BLaER1 treated with 17β-estradiol and CSF1 and Interleukin-3, amounts not matched to agents 10 nM and 100 nM (cell line): ENCODE results near the gene IFI16.

Source experiments
- H3K27ac ChIP-seq, 11 experiments: shearing (Covaris generic); formaldehyde crosslinking; 2 replicates each; pipeline ENCODE4 v1.8.1; 2022
- H3K27me3 ChIP-seq, 11 experiments: shearing (Covaris generic); formaldehyde crosslinking; 2 replicates each; pipeline ENCODE4 v1.8.1; 2022
- H3K36me3 ChIP-seq, 11 experiments: shearing (Covaris generic); formaldehyde crosslinking; 2 replicates each; pipeline ENCODE4 v1.8.1; 2022
- H3K4me1 ChIP-seq, 10 experiments: shearing (Covaris generic); formaldehyde crosslinking; 2 replicates each; pipeline ENCODE4 v1.8.1; 2022
- H3K4me2 ChIP-seq, 11 experiments: shearing (Covaris generic); formaldehyde crosslinking; 2 replicates each; pipeline ENCODE4 v1.8.1; 2022
- H3K4me3 ChIP-seq, 10 experiments: shearing (Covaris generic); formaldehyde crosslinking; 2 replicates each; pipeline ENCODE4 v1.8.1; 2022
- H3K9ac ChIP-seq, 11 experiments: shearing (Covaris generic); formaldehyde crosslinking; 2 replicates each; pipeline ENCODE4 v1.8.1; 2022
- H3K9me3 ChIP-seq, 11 experiments: shearing (Covaris generic); formaldehyde crosslinking; replicated peaks in 1 of 11; 2 replicates each; pipeline ENCODE4 v1.8.1; 2022
- H4K20me1 ChIP-seq, 11 experiments: shearing (Covaris generic); formaldehyde crosslinking; 2 replicates each; pipeline ENCODE4 v1.8.1; 2022
- Cebpa-rat ChIP-seq, 11 experiments: shearing (Covaris generic); IDR thresholded peaks; 2 replicates each; pipeline ENCODE4 v1.8.1; 2022

IFI16 gene

GRCh38 chr1:158984386-158984785 is 25.3 kb upstream of the IFI16 start:
- no peaks in the 10 kb centered on the region for H3K36me3 ChIP-seq
- H3K4me2 ChIP-seq = no peak overlapping the region
- no peaks in the 10 kb centered on the region for H4K20me1 ChIP-seq
- no peak for TF ChIP-seq Cebpa-rat (IDR thresholded peaks at IDR 0.05)
- no peak overlapping the region for H3K27ac ChIP-seq
- no peaks in the 10 kb centered on the region for H3K27me3 ChIP-seq
- H3K9ac ChIP-seq = no peak overlapping the region
- no peaks in the 10 kb centered on the region for H3K4me1 ChIP-seq
- peaks cover 20 to 56% (median 32%) of the 10 kb centered on the region in 11 experiments for H3K9me3 ChIP-seq
- no peak overlapping the region for H3K4me3 ChIP-seq

- no peaks in the 10 kb centered on the region for H3K4me1 ChIP-seq
- no peaks in the 10 kb centered on the region for H3K36me3 ChIP-seq
- no peaks in the 10 kb centered on the region for H4K20me1 ChIP-seq
- no peaks in the 10 kb centered on the region for H3K27me3 ChIP-seq
- peaks cover 0 to 43% (median 20%) of the 10 kb centered on the region in 11 experiments; a peak in 14 of 22 replicates for H3K9me3 ChIP-seq
- H3K9ac ChIP-seq = no peak overlapping the region
- no peak for TF ChIP-seq Cebpa-rat (IDR thresholded peaks at IDR 0.05)
- no peak overlapping the region for H3K4me3 ChIP-seq
- H3K4me2 ChIP-seq = no peak overlapping the region
- H3K27ac ChIP-seq = no peak overlapping the region
These were observed 20.3 kb upstream of the IFI16 start for GRCh38 chr1:158989424-158989823.

GRCh38 chr1:158992787-158993312 is 16.9 kb upstream of the IFI16 start:
- no peaks in the 10 kb centered on the region for H3K36me3 ChIP-seq
- H4K20me1 ChIP-seq = no peaks in the 10 kb centered on the region
- H3K4me1 ChIP-seq = no peaks in the 10 kb centered on the region
- H3K4me3 ChIP-seq = no peak overlapping the region
- H3K27ac ChIP-seq = no peak overlapping the region
- H3K9me3 ChIP-seq = peaks cover 0 to 35% (median 13%) of the 10 kb centered on the region in 11 experiments; a peak in 15 of 22 replicates
- no peak overlapping the region for H3K9ac ChIP-seq
- no peak for TF ChIP-seq Cebpa-rat (IDR thresholded peaks at IDR 0.05)
- H3K4me2 ChIP-seq = no peak overlapping the region
- H3K27me3 ChIP-seq = no peaks in the 10 kb centered on the region

GRCh38 chr1:158996998-158997397 is 12.7 kb upstream of the IFI16 start:
- Histone ChIP-seq H3K27me3 (no peaks in the 10 kb centered on the region), H3K4me1 (peaks cover 5 to 40% (median 14%) of the 10 kb centered on the region in 10 experiments; a peak in 17 of 20 replicates), H3K4me3 (no peak overlapping the region), H3K9me3 (peaks cover 0 to 25% (median 13%) of the 10 kb centered on the region in 11 experiments; a peak in 15 of 22 replicates), H3K36me3 (no peaks in the 10 kb centered on the region), H3K9ac (no peak overlapping the region), H3K27ac (no peak overlapping the region), H4K20me1 (no peaks in the 10 kb centered on the region), H3K4me2 (no peak overlapping the region)
- no peak for TF ChIP-seq Cebpa-rat (IDR thresholded peaks at IDR 0.05)

DNA sequence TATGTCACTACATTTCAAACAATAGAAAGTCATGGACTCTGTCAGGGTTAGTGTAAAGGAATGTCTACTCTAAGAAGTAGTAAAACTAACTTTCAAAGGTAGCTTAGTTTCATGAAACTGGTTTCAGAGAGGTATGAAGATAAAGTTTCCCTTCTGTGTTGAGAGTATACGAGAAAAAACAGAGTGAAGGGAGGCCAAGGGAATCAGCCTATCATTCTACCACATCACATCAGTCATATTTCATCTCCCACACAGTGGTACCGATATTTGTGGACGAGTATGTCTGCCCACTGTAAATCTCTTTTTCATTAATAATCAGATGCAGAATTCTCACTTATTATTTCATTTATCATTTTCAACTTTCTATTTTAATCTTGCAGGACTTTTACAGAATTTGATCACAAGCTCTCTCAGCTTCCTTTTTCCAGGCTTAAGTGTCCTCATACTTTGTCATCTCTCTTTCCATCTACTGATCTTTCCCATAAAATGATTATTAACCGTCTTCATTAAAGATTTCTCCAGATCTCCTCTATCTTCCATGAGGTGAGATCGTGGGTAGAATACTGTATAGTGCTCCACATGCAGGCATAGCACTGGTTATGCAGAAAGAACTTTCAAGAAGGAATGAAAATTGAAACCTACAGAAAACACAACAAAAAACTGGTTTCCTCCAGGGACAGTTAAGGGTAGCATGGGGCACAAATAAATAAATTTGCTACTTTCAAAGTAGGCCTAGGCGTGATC is 11.5 kb upstream of the IFI16 start:
- H3K4me3 ChIP-seq = no peak overlapping the region
- peaks cover 0 to 17% (median 12%) of the 10 kb centered on the region in 11 experiments; a peak in 14 of 22 replicates for H3K9me3 ChIP-seq
- no peaks in the 10 kb centered on the region for H3K27me3 ChIP-seq
- H3K27ac ChIP-seq = no peak overlapping the region
- peak overlapping the region in 4 of 11 experiments; percentile 22 to 75 (median 56); a peak in 6 of 22 replicates for H3K4me2 ChIP-seq
- H3K36me3 ChIP-seq = no peaks in the 10 kb centered on the region
- TF ChIP-seq Cebpa-rat (IDR thresholded peaks at IDR 0.05) = no peak
- H4K20me1 ChIP-seq = no peaks in the 10 kb centered on the region
- H3K9ac ChIP-seq = no peak overlapping the region
- peaks cover 5 to 52% (median 14%) of the 10 kb centered on the region in 10 experiments; a peak in 17 of 20 replicates for H3K4me1 ChIP-seq

DNA sequence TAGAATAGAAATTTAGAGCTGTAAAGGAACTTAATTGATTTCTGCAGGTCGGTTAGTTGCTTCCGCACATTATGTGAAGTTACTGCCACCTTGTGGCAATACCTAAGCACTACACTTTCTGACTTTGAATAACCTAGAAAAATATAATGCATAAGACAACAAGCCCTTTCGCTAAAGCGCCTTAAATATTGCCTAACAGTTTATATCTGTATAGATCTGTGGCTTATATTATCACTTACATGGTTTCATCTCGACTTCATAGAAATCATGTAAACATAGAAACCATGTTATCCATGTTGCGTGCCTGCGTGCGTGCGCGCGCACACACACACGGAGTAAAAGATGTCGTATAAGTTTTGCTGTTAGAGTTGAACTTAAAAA is 10.9 kb upstream of the IFI16 start:
- no peak overlapping the region for H3K9ac ChIP-seq
- H3K27me3 ChIP-seq = no peaks in the 10 kb centered on the region
- peaks cover 5 to 55% (median 14%) of the 10 kb centered on the region in 10 experiments; a peak in 17 of 20 replicates for H3K4me1 ChIP-seq
- no peaks in the 10 kb centered on the region for H3K36me3 ChIP-seq
- H3K27ac ChIP-seq = no peak overlapping the region
- no peak overlapping the region for H3K4me3 ChIP-seq
- peaks cover 0 to 12% (median 6%) of the 10 kb centered on the region in 11 experiments; a peak in 14 of 22 replicates for H3K9me3 ChIP-seq
- no peaks in the 10 kb centered on the region for H4K20me1 ChIP-seq
- no peak for TF ChIP-seq Cebpa-rat (IDR thresholded peaks at IDR 0.05)
- peak overlapping the region in 4 of 11 experiments; percentile 22 to 75 (median 56); a peak in 6 of 22 replicates for H3K4me2 ChIP-seq

- no peaks in the 10 kb centered on the region for H3K36me3 ChIP-seq
- H3K9me3 ChIP-seq = peaks cover 0 to 6% (median 4%) of the 10 kb centered on the region in 11 experiments; a peak in 6 of 22 replicates
- no peaks in the 10 kb centered on the region for H4K20me1 ChIP-seq
- H3K4me3 ChIP-seq = no peak overlapping the region
- peak overlapping the region in 1 of 11 experiments; percentile 25; a peak in 1 of 22 replicates for H3K9ac ChIP-seq
- H3K27ac ChIP-seq = peak overlapping the region in 3 of 11 experiments; percentile 4 to 11 (median 7); a peak in 1 of 22 replicates
- peak overlapping the region in 3 of 11 experiments; percentile 45 to 65 (median 48); a peak in 6 of 22 replicates for H3K4me2 ChIP-seq
- peaks cover 5 to 58% (median 14%) of the 10 kb centered on the region in 10 experiments; a peak in 17 of 20 replicates for H3K4me1 ChIP-seq
- no peaks in the 10 kb centered on the region for H3K27me3 ChIP-seq
- no peak for TF ChIP-seq Cebpa-rat (IDR thresholded peaks at IDR 0.05)
These were observed 10.2 kb upstream of the IFI16 start for GRCh38 chr1:158999316-159000069.

DNA sequence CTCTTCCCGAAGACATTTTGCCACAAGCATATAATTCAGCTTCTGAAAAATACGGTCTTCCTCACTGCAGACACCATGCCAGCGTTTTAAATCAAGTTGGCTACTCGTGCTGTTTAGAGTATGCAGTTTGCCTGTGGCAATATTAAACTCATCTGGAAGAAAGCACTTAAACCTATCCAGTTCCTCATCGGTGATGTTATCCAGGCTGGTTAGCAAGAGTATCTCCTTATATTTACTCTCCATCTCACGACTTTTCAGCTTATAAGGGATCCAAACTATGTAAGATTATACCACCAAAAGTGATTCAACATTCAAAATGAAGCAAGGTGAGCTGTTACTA is 9.7 kb upstream of the IFI16 start:
- H3K36me3 ChIP-seq = no peaks in the 10 kb centered on the region
- H3K9ac ChIP-seq = no peak overlapping the region
- H4K20me1 ChIP-seq = no peaks in the 10 kb centered on the region
- no peaks in the 10 kb centered on the region for H3K27me3 ChIP-seq
- H3K4me1 ChIP-seq = peaks cover 5 to 64% (median 14%) of the 10 kb centered on the region in 10 experiments; a peak in 17 of 20 replicates
- H3K9me3 ChIP-seq = peaks cover 0 to 3% (median 1%) of the 10 kb centered on the region in 11 experiments; a peak in 6 of 22 replicates
- H3K27ac ChIP-seq = peak overlapping the region in 2 of 11 experiments; percentile 4 to 7; a peak in 2 of 22 replicates
- TF ChIP-seq Cebpa-rat (IDR thresholded peaks at IDR 0.05) = no peak
- H3K4me3 ChIP-seq = no peak overlapping the region
- H3K4me2 ChIP-seq = peak overlapping the region in 4 of 11 experiments; percentile 32 to 65 (median 46); a peak in 7 of 22 replicates

DNA sequence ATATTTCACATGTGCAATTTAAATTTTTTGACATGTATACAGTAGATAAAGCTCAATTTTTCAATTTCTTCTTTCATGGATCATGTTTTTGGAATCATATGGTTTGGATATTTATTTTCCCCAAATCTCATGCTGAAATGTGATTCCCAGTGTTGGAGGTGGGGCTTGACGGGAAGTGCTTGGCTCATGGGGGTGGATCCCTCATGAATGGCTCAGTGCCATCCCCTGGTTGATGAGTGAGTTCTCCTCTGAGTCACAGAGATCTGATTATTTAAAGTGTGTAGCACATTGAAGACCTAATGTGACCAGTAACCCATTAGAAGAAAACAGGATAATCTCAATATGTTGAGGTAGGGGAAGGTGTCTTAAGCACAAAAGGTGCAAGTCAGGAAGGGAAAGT is 9.1 kb upstream of the IFI16 start:
- Histone ChIP-seq H3K36me3 (no peaks in the 10 kb centered on the region), H3K4me3 (no peak overlapping the region), H3K9me3 (no peaks in the 10 kb centered on the region), H3K4me2 (peak overlapping the region in 7 of 11 experiments; percentile 2 to 65 (median 45); a peak in 9 of 22 replicates), H3K4me1 (peaks cover 9 to 69% (median 20%) of the 10 kb centered on the region in 10 experiments), H3K27ac (peak overlapping the region in 2 of 11 experiments; percentile 7 to 17; a peak in 2 of 22 replicates), H4K20me1 (no peaks in the 10 kb centered on the region), H3K27me3 (no peaks in the 10 kb centered on the region), H3K9ac (no peak overlapping the region)
- TF ChIP-seq Cebpa-rat (IDR thresholded peaks at IDR 0.05) = no peak
